DLD1 (cell line): Measurements from ENCODE around the gene ITGA2B.
"Not testable (repeated sequence)": the region's sequence is repeated elsewhere in the genome, so short reads cannot be mapped to it uniquely, and the experiment has no call there.

Experiments
- in situ Hi-C: cut with HindIII; loops from 2 replicates; pipeline ENCODE4 v1.10.0; 2017; ENCODE audit warnings: low sequenced_read_pairs

Gene ITGA2B

DNA sequence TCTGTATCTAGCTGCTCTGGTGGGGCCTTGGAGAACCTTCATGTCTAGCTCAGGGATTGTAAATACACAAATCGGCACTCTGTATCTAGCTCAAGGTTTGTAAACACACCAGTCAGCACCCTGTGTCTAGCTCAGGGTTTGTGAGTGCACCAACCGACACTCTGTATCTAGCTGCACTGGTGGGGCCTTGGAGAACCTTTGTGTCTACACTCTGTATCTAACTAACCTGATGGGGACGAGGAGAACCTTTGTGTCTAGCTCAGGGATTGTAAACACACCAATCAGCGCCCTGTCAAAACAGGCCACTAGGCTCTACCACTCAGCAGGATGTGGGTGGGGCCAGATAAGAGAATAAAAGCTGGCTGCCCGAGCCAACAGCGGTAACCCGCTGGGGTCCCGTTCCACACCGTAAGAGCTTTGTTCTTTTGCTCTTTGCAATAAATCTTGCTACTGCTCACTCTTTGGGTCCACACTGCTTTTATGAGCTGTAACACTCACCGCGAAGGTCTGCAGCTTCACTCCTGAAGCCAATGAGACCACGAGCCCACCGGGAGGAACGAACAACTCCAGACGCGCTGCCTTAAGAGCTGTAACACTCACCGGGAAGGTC lies 19.9 kb downstream of the ITGA2B start:
- in situ Hi-C loops, result not testable (repeated sequence)

- in situ Hi-C loops, result not testable (repeated sequence)
These were observed 20.8 kb downstream of the ITGA2B start for GRCh38 chr17:44368391-44369243.

DNA sequence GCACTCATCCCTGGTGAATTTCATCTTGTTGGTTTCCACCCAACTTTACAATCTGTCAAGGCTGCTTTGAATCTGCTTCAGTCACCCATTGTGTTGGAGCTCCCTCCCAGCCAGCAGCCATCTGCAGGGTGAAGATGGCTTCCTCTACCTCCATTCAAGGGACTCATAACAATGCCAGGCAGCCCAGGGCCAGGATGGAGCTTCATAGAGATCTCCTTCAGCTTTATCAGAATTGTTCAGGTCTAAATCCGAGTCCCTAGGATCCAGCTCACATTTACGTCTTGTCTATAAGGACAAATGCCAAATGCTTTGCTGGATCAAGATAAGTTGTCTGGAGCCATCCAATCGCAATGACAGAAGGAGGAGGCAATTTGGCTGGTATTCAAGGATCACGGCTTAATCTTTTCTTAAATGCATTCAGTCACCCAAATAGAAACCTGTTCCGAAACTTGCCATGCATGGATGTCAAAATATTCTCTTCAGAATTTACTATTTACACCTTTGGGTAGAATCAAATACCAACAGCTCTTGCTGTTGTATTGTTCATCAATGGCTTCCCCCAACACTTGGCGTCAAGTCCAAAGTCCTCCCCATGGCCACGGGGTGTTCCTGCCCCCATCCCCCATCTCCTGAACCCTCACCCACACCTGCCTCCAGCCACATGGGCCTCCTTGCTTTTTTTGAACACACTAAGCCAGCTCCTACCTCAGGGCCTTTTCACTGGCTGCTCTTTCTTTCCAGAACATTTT lies 22.0 kb downstream of the ITGA2B start:
- in situ Hi-C loops, result no loop called here

DNA sequence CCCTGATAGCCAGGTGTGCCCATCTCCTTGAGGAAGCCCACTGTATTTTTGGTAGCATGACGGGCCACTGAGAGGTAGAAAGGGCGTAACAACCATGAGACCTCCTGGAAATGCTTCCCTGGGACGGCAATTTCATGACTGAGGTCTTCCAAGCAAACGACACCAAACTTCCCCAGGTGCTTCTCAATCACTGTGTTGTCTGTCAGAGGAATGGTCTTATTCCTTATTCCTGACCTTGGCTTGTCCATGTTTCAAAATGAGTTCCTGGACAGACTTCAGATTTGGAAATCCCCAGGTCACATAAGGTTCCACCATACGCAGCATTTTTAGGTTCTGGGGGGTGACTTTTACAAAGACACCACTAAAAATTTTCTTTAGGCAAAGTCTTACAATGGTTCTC lies 24.4 kb downstream of the ITGA2B start:
- in situ Hi-C loops, result not testable (repeated sequence)

GRCh38 chr17:44363613-44364159 lies 25.8 kb downstream of the ITGA2B start, which contains the start of gene FAM171A2:
Gene FAM171A2, minus strand, starts transcription at chr17:44363853. Its CDS starts 139 bp downstream, at chr17:44363714.
- in situ Hi-C loops, result no loop called here

DNA sequence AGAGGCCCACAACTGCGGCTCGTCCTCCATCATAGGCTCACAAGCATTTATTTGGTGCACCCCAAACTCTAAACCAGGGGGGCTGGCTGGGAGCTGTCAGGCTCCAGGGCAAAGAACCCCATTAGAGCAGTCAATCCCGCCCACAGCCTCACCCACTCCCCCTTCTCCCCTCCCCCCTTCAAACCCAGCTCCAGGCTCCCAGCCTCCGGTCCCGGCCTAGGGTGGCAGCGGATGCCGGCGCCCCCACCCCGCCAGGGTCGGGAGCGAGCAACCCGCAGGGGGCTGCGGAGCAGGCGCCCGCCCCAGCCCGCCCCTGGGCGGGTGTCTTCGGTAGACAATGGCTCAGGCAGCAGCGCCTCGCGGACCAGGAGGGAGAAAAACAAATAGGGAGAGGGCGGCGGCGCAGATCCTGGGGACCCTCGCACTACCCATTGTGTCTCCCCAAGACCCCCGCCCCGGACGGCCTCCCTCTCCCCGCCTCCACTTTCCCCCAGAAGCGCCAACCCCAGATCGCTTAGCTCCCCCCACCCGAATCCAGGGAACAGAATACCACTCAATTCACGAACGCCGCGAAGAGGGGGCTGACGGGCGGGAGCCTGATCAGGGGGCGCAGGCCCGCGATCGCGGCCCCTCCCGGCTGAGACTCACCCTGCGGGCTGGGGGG lies 26.4 kb downstream of the ITGA2B start:
- in situ Hi-C loops, result no loop called here

DNA sequence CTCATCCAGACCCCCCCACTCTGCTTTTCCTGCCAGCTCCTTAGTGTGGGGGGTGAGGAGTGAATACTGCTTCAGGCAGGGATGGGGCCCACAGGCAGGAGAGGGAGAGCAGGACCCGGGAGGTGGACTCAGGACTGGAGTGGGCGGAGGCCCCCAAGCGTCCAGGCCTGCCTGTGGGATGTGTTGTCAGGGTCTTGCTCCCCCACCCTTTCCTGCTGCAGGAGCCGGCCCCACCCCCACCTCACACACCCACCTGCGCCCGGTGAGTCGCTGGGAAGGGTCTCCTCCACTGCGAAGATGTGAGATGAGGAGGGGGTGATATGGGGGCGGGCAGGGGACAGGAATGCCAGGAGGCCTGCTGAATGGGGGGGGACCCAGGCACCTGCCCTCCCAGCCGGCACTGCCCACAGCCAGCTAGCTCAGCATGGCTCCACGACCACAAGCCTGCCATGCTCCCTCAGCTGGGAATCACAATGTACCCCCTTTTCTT lies 26.9 kb downstream of the ITGA2B start:
- in situ Hi-C loops, result no loop called here

GRCh38 chr17:44361292-44362260 lies 27.9 kb downstream of the ITGA2B start:
- in situ Hi-C loops, result no loop called here

DNA sequence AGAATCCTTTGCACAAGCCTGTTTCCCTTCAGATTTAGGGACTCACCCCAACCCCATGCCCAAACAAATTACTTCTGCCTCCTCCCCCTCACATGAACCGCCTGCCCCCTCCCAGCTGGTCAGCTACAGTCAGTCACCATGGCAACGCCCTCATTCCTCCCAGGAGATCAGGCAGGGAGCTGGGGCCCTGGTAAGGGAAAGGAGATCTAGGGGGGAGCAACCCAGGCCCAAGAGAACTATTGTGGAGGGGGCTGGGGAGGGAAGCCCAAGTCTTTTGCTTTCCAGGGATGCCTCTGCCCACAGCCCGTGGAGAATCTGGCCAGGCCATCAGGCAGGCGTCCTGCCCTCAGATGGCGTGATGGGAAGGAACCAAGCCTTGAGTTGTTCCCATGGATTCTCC lies 28.6 kb downstream of the ITGA2B start:
- in situ Hi-C loops, result no loop called here

GRCh38 chr17:44360144-44360533 lies 29.3 kb downstream of the ITGA2B start:
- in situ Hi-C loops, result no loop called here

- in situ Hi-C loops, result no loop called here
These were observed 29.8 kb downstream of the ITGA2B start for GRCh38 chr17:44359458-44360143.

DNA sequence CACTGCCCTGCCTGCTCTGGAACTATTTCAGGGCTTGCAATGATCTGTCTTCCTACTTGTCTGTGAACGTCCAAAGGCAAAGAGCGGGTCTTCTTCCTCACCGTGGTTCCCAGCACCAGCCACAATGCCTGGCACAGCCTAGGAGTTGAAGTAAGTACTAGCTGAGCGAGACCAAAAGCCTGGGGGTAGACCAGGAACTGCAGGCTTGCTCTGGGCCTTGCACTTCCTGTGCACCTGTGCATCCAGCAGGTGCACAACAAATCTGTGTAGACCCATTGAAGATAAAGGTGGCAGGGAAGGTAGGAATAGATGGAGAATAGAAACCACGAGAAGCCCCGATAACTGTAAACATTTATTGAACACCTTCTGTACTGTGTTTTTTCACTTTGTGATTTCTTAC lies 30.4 kb downstream of the ITGA2B start:
- in situ Hi-C loops, result no loop called here

- in situ Hi-C loops, result no loop called here
These were observed 31.4 kb downstream of the ITGA2B start for GRCh38 chr17:44358066-44358465.

DNA sequence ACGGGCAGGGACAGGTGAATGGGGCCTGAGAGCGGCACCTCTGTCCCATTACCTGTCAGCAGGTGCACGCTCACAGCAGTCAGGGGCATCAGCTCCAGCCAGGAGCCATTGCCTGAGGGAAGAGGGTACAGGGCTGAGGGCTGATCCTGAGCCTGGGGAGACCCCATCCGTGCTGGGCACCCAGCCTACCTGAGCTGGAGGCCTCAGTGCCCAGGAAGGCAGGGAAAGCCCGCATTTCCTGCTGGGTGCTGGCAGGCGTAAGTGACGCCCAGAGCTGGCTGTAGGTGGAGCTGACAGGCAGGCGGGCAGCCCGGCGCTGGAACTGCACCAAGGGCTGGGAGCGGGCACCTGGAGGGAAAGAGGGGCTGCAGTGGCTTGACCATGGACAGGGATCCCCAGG lies 33.2 kb downstream of the ITGA2B start:
- in situ Hi-C loops, result no loop called here

DNA sequence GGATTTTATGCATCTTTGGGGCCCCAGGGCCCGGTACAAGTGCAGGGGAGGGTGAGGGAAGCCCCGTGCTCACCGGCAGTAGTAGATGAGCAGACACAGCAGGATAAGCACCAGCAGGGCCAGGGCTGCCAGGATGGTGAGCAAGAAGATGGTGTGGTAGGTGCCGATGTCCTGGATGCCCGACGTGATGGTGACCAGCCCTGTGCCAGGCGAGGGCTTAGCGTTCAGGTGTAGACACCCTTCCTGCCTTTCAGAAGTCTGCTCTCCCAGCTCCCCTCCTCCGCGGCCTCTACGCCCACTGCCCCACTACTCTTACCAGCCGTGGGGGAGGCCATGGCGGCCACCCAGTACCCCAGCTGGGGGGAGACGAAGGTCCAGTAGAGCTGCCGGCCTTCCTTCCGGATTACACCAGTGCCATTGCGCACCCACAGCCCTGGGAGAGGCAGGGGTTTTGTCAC lies 33.8 kb downstream of the ITGA2B start:
- in situ Hi-C loops, result no loop called here

GRCh38 chr17:44354582-44355561 lies 34.6 kb downstream of the ITGA2B start:
- in situ Hi-C loops, result no loop called here

- in situ Hi-C loops, result no loop called here
These were observed 35.6 kb downstream of the ITGA2B start for GRCh38 chr17:44353672-44354331.
